Cardiac atrium fibroblast (primary cell): ENCODE measurements around the gene TMEM127. TPM values are rescaled to one million over a fixed set of nuclear protein-coding genes. Genes with fewer than 3 reads are reported as not detected.

Experiments used
- total RNA-seq: library from RNA; depleted of rRNA; stranded (reverse); fragments of >200 nt; gene quantifications from 2 replicates; pipeline ENCODE4 v1.2.3, GENCODE V29; 2015

The TMEM127 gene
- total RNA-seq, result 26.7 and 28.0 TPM in 2 replicates

GRCh38 chr2:96265840-96266679, at the start of gene TMEM127, which contains the start of gene CIAO1:
Gene TMEM127, minus strand, starts transcription at chr2:96265997. Its CDS starts 616 bp downstream, at chr2:96265381.
Gene CIAO1, plus strand, starts transcription at chr2:96266225. Its CDS starts 126 bp downstream, at chr2:96266351.

GRCh38 chr2:96305091-96305978, 39.5 kb upstream of the TMEM127 start, which contains the start of gene SNRNP200:
Gene SNRNP200, minus strand, starts transcription at chr2:96305546. Its CDS starts 109 bp downstream, at chr2:96305437.

GRCh38 chr2:96208143-96209010, 57.4 kb downstream of the TMEM127 start, which contains the start of gene STARD7:
Gene STARD7, minus strand, starts transcription at chr2:96208827. Its CDS starts 393 bp downstream, at chr2:96208434.

Other genes starting within 250 kb of the TMEM127 start
- 8.5 and 16.7 TPM in 2 replicates for gene GPAT2, start 231.1 kb downstream of the TMEM127 start, total RNA-seq
- gene ADRA2B, start 149.4 kb downstream of the TMEM127 start, total RNA-seq, result 0.16 and 0.54 TPM in 2 replicates
- not detected in 2 replicates for gene ASTL, start 127.5 kb downstream of the TMEM127 start, total RNA-seq
- gene DUSP2, start 120.6 kb downstream of the TMEM127 start, total RNA-seq, result 1.8 and 2.5 TPM in 2 replicates
- gene STARD7, start 57.2 kb downstream of the TMEM127 start, total RNA-seq, result 71.3 and 100 TPM in 2 replicates
- 54.2 and 67.2 TPM in 2 replicates for gene CIAO1, start 228 bp upstream of the TMEM127 start, total RNA-seq
- gene SNRNP200, start 39.5 kb upstream of the TMEM127 start, total RNA-seq, result 45.3 and 51.4 TPM in 2 replicates
- not detected in 2 replicates for gene ITPRIPL1, start 59.3 kb upstream of the TMEM127 start, total RNA-seq
- gene NCAPH, start 69.8 kb upstream of the TMEM127 start, total RNA-seq, result 4.1 and 4.7 TPM in 2 replicates
- gene NEURL3, start 239.4 kb upstream of the TMEM127 start, total RNA-seq, result not detected in 2 replicates